Measurements from ENCODE around the gene SEZ6L2. TPM values are rescaled to one million over a fixed set of nuclear protein-coding genes. Genes with fewer than 3 reads are reported as not detected.

SEZ6L2 gene
- total and polyA plus RNA-seq, 2 of the 13 experiments (the other 11 are each of a cell fraction or from before 2014, with no cell fraction given), result 14.9 to 16.9 TPM

GRCh38 chr16:29899516-29900101, at the start of gene SEZ6L2 (continued):
- TF ChIP-seq THAP11 (CRISPR knock-in tag; IDR thresholded peaks at IDR 0.05) (peak; percentile 35), ZBTB38 (CRISPR knock-in tag; IDR thresholded peaks at IDR 0.05) (no peak), ZNF782 (CRISPR knock-in tag; IDR thresholded peaks at IDR 0.05; ENCODE audit: borderline replicate concordance) (0 out of 2 replicates have a peak, but pooled peaks have one; percentile 17), KAT8 (CRISPR knock-in tag; IDR thresholded peaks at IDR 0.05) (peak; percentile 21), ZFP90 (CRISPR knock-in tag; IDR thresholded peaks at IDR 0.05; ENCODE audit: borderline replicate concordance) (peak; percentile 88; the same call in 1 of the 2 replicates), ZNF136 (CRISPR knock-in tag; IDR thresholded peaks at IDR 0.05; ENCODE audit: low read depth) (no peak), ZNF10 (CRISPR knock-in tag; IDR thresholded peaks at IDR 0.05; ENCODE audit: borderline replicate concordance, low read depth) (0 out of 2 replicates have a peak, but pooled peaks have one; percentile 41), ZNF282 (IDR thresholded peaks at IDR 0.05; ENCODE audit: partially characterized antibody) (no peak), STAG1 (CRISPR knock-in tag; IDR thresholded peaks at IDR 0.05) (peak; percentile 30; the same call in 1 of the 2 replicates), MAFG (CRISPR knock-in tag; IDR thresholded peaks at IDR 0.05) (no peak), RBFOX2 (IDR thresholded peaks at IDR 0.05; ENCODE audit: low read depth, low read length) (no peak), ATF1 (CRISPR knock-in tag; IDR thresholded peaks at IDR 0.05) (no peak), ZNF616 (CRISPR knock-in tag; IDR thresholded peaks at IDR 0.05; ENCODE audit: low read depth) (no peak; the same call in 1 of the 2 replicates), CBFB (CRISPR knock-in tag; IDR thresholded peaks at IDR 0.05) (no peak; the same call in 1 of the 2 replicates), ZSCAN9 (CRISPR knock-in tag; IDR thresholded peaks at IDR 0.05; ENCODE audit: borderline replicate concordance) (peak; percentile 97), TRIM24 (CRISPR knock-in tag; IDR thresholded peaks at IDR 0.05) (no peak), ZNF816 (CRISPR knock-in tag; IDR thresholded peaks at IDR 0.05; ENCODE audit: borderline replicate concordance) (no peak), ZSCAN5A (CRISPR knock-in tag; IDR thresholded peaks at IDR 0.05; ENCODE audit: borderline replicate concordance) (no peak; the same call in 1 of the 2 replicates)
- TF ChIP-seq, protein P1, sequence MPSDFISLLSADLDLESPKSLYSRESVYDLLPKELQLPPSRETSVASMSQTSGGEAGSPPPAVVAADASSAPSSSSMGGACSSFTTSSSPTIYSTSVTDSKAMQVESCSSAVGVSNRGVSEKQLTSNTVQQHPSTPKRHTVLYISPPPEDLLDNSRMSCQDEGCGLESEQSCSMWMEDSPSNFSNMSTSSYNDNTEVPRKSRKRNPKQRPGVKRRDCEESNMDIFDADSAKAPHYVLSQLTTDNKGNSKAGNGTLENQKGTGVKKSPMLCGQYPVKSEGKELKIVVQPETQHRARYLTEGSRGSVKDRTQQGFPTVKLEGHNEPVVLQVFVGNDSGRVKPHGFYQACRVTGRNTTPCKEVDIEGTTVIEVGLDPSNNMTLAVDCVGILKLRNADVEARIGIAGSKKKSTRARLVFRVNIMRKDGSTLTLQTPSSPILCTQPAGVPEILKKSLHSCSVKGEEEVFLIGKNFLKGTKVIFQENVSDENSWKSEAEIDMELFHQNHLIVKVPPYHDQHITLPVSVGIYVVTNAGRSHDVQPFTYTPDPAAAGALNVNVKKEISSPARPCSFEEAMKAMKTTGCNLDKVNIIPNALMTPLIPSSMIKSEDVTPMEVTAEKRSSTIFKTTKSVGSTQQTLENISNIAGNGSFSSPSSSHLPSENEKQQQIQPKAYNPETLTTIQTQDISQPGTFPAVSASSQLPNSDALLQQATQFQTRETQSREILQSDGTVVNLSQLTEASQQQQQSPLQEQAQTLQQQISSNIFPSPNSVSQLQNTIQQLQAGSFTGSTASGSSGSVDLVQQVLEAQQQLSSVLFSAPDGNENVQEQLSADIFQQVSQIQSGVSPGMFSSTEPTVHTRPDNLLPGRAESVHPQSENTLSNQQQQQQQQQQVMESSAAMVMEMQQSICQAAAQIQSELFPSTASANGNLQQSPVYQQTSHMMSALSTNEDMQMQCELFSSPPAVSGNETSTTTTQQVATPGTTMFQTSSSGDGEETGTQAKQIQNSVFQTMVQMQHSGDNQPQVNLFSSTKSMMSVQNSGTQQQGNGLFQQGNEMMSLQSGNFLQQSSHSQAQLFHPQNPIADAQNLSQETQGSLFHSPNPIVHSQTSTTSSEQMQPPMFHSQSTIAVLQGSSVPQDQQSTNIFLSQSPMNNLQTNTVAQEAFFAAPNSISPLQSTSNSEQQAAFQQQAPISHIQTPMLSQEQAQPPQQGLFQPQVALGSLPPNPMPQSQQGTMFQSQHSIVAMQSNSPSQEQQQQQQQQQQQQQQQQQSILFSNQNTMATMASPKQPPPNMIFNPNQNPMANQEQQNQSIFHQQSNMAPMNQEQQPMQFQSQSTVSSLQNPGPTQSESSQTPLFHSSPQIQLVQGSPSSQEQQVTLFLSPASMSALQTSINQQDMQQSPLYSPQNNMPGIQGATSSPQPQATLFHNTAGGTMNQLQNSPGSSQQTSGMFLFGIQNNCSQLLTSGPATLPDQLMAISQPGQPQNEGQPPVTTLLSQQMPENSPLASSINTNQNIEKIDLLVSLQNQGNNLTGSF (CRISPR knock-in tag; IDR thresholded peaks at IDR 0.05), result peak; percentile 98
- TF ChIP-seq, protein P2, sequence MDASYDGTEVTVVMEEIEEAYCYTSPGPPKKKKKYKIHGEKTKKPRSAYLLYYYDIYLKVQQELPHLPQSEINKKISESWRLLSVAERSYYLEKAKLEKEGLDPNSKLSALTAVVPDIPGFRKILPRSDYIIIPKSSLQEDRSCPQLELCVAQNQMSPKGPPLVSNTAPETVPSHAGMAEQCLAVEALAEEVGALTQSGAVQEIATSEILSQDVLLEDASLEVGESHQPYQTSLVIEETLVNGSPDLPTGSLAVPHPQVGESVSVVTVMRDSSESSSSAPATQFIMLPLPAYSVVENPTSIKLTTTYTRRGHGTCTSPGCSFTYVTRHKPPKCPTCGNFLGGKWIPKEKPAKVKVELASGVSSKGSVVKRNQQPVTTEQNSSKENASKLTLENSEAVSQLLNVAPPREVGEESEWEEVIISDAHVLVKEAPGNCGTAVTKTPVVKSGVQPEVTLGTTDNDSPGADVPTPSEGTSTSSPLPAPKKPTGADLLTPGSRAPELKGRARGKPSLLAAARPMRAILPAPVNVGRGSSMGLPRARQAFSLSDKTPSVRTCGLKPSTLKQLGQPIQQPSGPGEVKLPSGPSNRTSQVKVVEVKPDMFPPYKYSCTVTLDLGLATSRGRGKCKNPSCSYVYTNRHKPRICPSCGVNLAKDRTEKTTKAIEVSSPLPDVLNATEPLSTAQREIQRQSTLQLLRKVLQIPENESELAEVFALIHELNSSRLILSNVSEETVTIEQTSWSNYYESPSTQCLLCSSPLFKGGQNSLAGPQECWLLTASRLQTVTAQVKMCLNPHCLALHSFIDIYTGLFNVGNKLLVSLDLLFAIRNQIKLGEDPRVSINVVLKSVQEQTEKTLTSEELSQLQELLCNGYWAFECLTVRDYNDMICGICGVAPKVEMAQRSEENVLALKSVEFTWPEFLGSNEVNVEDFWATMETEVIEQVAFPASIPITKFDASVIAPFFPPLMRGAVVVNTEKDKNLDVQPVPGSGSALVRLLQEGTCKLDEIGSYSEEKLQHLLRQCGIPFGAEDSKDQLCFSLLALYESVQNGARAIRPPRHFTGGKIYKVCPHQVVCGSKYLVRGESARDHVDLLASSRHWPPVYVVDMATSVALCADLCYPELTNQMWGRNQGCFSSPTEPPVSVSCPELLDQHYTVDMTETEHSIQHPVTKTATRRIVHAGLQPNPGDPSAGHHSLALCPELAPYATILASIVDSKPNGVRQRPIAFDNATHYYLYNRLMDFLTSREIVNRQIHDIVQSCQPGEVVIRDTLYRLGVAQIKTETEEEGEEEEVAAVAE (CRISPR knock-in tag; IDR thresholded peaks at IDR 0.05; ENCODE audit: borderline replicate concordance), result no peak; the same call in 1 of the 2 replicates

Data from HepG2 (cell line).